ENCODE results near the gene VIL1. TPM values are rescaled to one million over a fixed set of nuclear protein-coding genes. Genes with fewer than 3 reads are reported as not detected.

The VIL1 gene
- under 1 TPM in 1 of 2 experiments, not detected in 1; 0.73 TPM for total RNA-seq

GRCh38 chr2:218418717-218419458 lies at the start of gene VIL1:
TSS of gene VIL1 (plus strand) at chr2:218419123. CDS start at chr2:218423779, 4,656 bp downstream.
- DNase-seq: no peak
- CTCF ChIA-PET: no interaction called here
- Mint-ChIP-seq H3K4me1 (no peaks in the 10 kb centered on the region), H3K27ac (no peak within 1 kb of the TSS), H3K9me3 (ENCODE audit: low read depth) (no peaks in the 10 kb centered on the region), H3K36me3 (no peaks in the 10 kb centered on the region), H3K27me3 (no peaks in the 10 kb centered on the region), H3K4me3 (no peak within 1 kb of the TSS)
- ATAC-seq: no peak

DNA sequence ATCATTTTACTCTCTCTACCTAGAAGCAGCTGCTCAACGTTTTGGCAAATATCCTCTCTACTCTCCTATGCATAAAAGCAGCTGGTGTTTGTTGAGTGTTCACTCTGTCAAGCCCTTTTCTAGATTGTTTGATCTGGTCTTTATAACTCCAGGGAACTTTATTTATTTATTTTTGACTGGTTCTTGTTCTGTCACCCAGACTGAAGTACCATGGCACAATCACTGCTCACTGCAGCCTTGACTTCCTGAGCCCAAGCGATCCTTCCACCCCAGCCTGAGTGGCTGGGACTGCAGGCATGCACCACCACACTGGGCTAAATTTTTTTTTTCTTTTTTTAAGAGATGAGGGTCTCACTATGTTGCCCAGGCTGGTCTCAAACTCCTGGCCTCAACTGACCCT lies 49.6 kb upstream of the VIL1 start:
- Mint-ChIP-seq H3K36me3 (peaks cover 2% of the 10 kb centered on the region), H3K4me3 (no peak overlapping the region), H3K27me3 (peaks cover 7% of the 10 kb centered on the region), H3K27ac (no peak overlapping the region), H3K4me1 (peaks cover 11% of the 10 kb centered on the region), H3K9me3 (ENCODE audit: low read depth) (no peaks in the 10 kb centered on the region)
- no peak for DNase-seq
- CTCF ChIA-PET: interaction anchor here (1.1 kb wide), 1 partner anchor 78 kb away, joined by 3 read pairs; no protein-coding TSS in a partner anchor
- ATAC-seq: no peak

- Mint-ChIP-seq H3K4me1 (peaks cover 11% of the 10 kb centered on the region), H3K9me3 (ENCODE audit: low read depth) (no peaks in the 10 kb centered on the region), H3K27me3 (peaks cover 7% of the 10 kb centered on the region), H3K36me3 (peaks cover 2% of the 10 kb centered on the region), H3K27ac (no peak overlapping the region), H3K4me3 (no peak overlapping the region)
- CTCF ChIA-PET: interaction anchor here (1.1 kb wide), 2 partner anchors 14 to 97 kb away, joined by 3 read pairs; partner anchors contain the start of gene CATIP
- no peak for ATAC-seq
- no peak for DNase-seq
These were observed 48.4 kb upstream of the VIL1 start for GRCh38 chr2:218370410-218371063.

DNA sequence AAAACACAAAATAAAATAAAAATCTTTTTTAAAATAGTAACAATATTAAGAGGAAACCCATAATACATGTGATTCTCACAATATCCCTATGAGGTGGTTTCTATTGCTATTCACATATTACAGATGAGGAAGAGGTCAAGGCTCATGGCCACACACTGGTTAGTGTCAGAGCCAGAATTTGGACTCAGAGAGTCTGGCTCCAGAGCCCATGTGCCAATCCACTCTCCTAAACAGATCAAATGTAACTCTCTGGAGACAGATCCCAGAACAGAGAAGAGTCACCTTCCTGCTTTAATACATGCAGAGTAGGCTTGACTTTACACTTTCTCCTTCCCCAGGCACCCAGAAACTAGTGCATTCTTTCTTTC lies 47.0 kb upstream of the VIL1 start:
- Mint-ChIP-seq H3K36me3 (peaks cover 2% of the 10 kb centered on the region), H3K4me1 (peaks cover 9% of the 10 kb centered on the region), H3K27ac (no peak overlapping the region), H3K27me3 (peaks cover 7% of the 10 kb centered on the region), H3K4me3 (no peak overlapping the region), H3K9me3 (ENCODE audit: low read depth) (no peaks in the 10 kb centered on the region)
- no peak for DNase-seq
- CTCF ChIA-PET: no interaction called here
- no peak for ATAC-seq

DNA sequence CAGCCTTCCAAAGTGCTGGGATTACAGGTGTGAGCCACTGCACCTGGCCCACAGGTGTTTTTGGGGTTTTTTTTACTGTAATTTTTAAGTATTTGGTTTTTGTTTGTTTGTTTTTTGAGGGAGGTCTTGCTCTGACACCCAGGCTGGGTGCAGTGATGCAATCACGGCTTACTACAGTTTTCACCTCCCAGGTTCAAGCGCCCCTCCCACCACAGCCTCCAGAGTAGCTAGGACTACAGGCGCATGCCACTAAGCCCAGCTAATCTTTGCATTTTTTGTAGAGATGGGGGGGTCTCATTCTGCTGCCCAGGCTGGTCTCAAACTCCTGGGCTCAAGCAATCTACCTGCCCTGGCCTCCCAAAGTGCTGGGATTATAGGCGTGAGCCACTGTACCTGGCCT lies 44.1 kb upstream of the VIL1 start:
- H3K36me3 Mint-ChIP-seq: no peaks in the 10 kb centered on the region
- no peaks in the 10 kb centered on the region for H3K9me3 Mint-ChIP-seq (ENCODE audit: low read depth)
- no peaks in the 10 kb centered on the region for H3K4me1 Mint-ChIP-seq
- H3K4me3 Mint-ChIP-seq: no peak overlapping the region
- H3K27me3 Mint-ChIP-seq: peaks cover 6% of the 10 kb centered on the region
- ATAC-seq: no peak
- CTCF ChIA-PET: interaction anchor here (0.9 kb wide), 1 partner anchor 76 kb away, joined by 3 read pairs; no protein-coding TSS in a partner anchor
- H3K27ac Mint-ChIP-seq: no peak overlapping the region
- no peak for DNase-seq

- no peak overlapping the region for H3K4me3 Mint-ChIP-seq
- no peaks in the 10 kb centered on the region for H3K9me3 Mint-ChIP-seq (ENCODE audit: low read depth)
- CTCF ChIA-PET: interaction anchor here (0.7 to 0.9 kb wide), 2 partner anchors 28 to 76 kb away, joined by 3 read pairs; no protein-coding TSS in a partner anchor
- no peak overlapping the region for H3K27ac Mint-ChIP-seq
- no peak for DNase-seq
- no peak for ATAC-seq
- H3K36me3 Mint-ChIP-seq: no peaks in the 10 kb centered on the region
- H3K27me3 Mint-ChIP-seq: peaks cover 6% of the 10 kb centered on the region
- no peaks in the 10 kb centered on the region for H3K4me1 Mint-ChIP-seq
These were observed 43.7 kb upstream of the VIL1 start for GRCh38 chr2:218375212-218375611.

- Mint-ChIP-seq H3K4me3 (no peak overlapping the region), H3K4me1 (no peaks in the 10 kb centered on the region), H3K36me3 (no peaks in the 10 kb centered on the region), H3K27me3 (peaks cover 6% of the 10 kb centered on the region), H3K27ac (no peak overlapping the region), H3K9me3 (ENCODE audit: low read depth) (no peaks in the 10 kb centered on the region)
- ATAC-seq: no peak
- no peak for DNase-seq
- CTCF ChIA-PET: no interaction called here
These were observed 40.9 kb upstream of the VIL1 start for GRCh38 chr2:218378053-218378452.

DNA sequence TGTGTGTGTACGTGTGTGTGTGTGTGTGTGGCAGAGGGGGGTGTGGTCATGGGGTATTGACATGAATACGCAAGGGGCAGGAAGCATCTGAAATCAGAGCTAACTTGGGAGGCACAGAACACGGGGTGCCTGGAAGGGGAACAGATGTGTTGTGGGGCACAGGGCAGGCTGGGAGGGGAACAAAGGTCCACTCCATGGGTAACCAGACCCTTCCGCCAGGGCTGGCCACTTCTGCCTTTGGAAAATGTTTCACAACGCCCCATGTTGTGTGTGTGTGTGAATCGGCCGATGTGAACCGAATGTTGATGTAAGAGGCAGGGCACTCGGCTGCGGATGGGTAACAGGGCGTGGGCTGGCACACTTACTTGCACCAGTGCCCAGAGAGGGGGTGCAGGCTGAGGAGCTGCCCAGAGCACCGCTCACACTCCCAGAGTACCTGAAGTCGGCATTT lies 37.0 kb upstream of the VIL1 start, which contains the start of gene SLC11A1:
SLC11A1 (plus strand) TSS at position 358 of the 451 bp plus-strand sequence. CDS start 96 bp downstream, outside the sequence.
- no peak within 1 kb of the TSS for H3K4me3 Mint-ChIP-seq
- peaks cover 10% of the 10 kb centered on the region for H3K27me3 Mint-ChIP-seq
- ATAC-seq: no peak
- DNase-seq: no peak
- no peaks in the 10 kb centered on the region for H3K9me3 Mint-ChIP-seq (ENCODE audit: low read depth)
- H3K36me3 Mint-ChIP-seq: no peaks in the 10 kb centered on the region
- no peaks in the 10 kb centered on the region for H3K4me1 Mint-ChIP-seq
- CTCF ChIA-PET: no interaction called here
- H3K27ac Mint-ChIP-seq: no peak within 1 kb of the TSS

DNA sequence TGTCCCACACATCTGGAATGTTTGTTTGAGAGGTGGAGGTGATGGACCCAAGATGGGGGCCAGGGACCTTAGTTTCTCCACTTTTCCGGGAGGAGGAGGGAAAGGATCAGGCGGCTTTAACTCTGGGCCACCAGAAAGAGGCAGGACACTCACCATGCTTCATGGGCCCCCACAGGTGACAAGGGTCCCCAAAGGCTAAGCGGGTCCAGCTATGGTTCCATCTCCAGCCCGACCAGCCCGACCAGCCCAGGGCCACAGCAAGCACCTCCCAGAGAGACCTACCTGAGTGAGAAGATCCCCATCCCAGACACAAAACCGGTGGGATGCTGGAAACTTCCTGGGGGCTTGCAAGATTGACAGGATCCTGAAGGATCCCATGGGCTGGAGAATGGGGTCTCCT lies 36.1 kb upstream of the VIL1 start:
- no peak overlapping the region for H3K4me3 Mint-ChIP-seq
- H3K27me3 Mint-ChIP-seq: peaks cover 15% of the 10 kb centered on the region
- ATAC-seq (no peak), DNase-seq (no peak)
- H3K27ac Mint-ChIP-seq: no peak overlapping the region
- CTCF ChIA-PET: interaction anchor here (1.4 kb wide), 1 partner anchor 112 kb away, joined by 4 read pairs; no protein-coding TSS in a partner anchor
- no peaks in the 10 kb centered on the region for H3K4me1 Mint-ChIP-seq
- H3K9me3 Mint-ChIP-seq (ENCODE audit: low read depth): no peaks in the 10 kb centered on the region
- no peaks in the 10 kb centered on the region for H3K36me3 Mint-ChIP-seq

- H3K9me3 Mint-ChIP-seq (ENCODE audit: low read depth): no peaks in the 10 kb centered on the region
- no peak overlapping the region for H3K4me3 Mint-ChIP-seq
- H3K36me3 Mint-ChIP-seq: no peaks in the 10 kb centered on the region
- ATAC-seq (no peak), DNase-seq (no peak)
- H3K27me3 Mint-ChIP-seq: peaks cover 10% of the 10 kb centered on the region
- no peak overlapping the region for H3K27ac Mint-ChIP-seq
- no peaks in the 10 kb centered on the region for H3K4me1 Mint-ChIP-seq
- CTCF ChIA-PET: interaction anchor here (1.4 kb wide), 2 partner anchors 10 to 113 kb away, joined by 4 to 6 read pairs; no protein-coding TSS in a partner anchor
These were observed 34.9 kb upstream of the VIL1 start for GRCh38 chr2:218383892-218384519.

GRCh38 chr2:218384975-218385374 lies 33.9 kb upstream of the VIL1 start:
- no peak for ATAC-seq

DNA sequence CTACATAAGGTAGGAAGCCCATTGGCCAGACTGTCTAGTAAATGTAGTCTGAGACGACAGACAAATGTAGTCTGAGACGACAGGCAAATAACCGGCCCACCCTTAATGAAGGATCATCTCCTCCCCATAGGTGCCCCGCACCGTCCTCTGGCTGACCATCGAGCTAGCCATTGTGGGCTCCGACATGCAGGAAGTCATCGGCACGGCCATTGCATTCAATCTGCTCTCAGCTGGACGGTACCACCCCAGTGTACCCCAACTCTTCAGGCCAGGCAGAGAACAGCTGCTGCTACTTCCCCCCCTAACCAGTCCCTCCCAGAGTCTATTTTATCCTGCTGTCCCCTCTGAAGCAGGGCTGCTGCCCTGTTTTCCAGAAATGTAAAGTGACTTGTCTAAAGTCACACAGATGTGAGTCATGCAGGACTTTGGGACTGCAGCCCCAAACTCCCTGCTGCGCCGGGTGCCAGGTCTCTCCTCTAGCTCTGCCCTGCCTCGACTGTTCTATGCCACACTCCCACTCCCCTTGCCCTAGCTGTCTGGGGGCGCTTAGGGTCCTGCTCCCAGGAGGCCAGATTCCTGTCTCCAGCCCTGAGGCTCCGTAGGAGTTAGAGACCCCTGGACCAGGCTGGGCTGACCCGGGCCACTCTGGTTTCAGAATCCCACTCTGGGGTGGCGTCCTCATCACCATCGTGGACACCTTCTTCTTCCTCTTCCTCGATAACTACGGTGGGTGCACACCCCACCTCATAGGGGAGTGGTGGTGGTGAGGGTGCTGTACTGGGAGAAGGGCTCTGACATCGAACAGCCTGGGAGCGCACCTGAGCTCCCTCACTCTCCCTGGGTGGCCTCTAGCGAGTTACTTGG lies 32.2 kb upstream of the VIL1 start:
- no peaks in the 10 kb centered on the region for H3K36me3 Mint-ChIP-seq
- H3K4me1 Mint-ChIP-seq: no peaks in the 10 kb centered on the region
- H3K4me3 Mint-ChIP-seq: no peak overlapping the region
- CTCF ChIA-PET: interaction anchor here (1.4 kb wide), 1 partner anchor 9 kb away, joined by 4 read pairs; no protein-coding TSS in a partner anchor
- H3K9me3 Mint-ChIP-seq (ENCODE audit: low read depth): no peaks in the 10 kb centered on the region
- ATAC-seq (no peak), DNase-seq (no peak)
- H3K27ac Mint-ChIP-seq: no peak overlapping the region
- H3K27me3 Mint-ChIP-seq: peaks cover 9% of the 10 kb centered on the region

More at GRCh38 chr2:218384975-218385374, 33.9 kb upstream of the VIL1 start:
- Mint-ChIP-seq H3K27ac (no peak overlapping the region), H3K4me3 (no peak overlapping the region), H3K9me3 (ENCODE audit: low read depth) (no peaks in the 10 kb centered on the region), H3K4me1 (no peaks in the 10 kb centered on the region), H3K27me3 (peaks cover 9% of the 10 kb centered on the region), H3K36me3 (no peaks in the 10 kb centered on the region)
- no peak for DNase-seq
- CTCF ChIA-PET: interaction anchor here (0.6 to 1.4 kb wide), 2 partner anchors 9 to 29 kb away, joined by 3 to 6 read pairs; no protein-coding TSS in a partner anchor

Measured in activated CD8-positive, alpha-beta memory T cell treated with anti-CD3 and anti-CD28 coated beads, Interleukin-2, amount 10 ng/mL, durations not matched to agents 7 days and 5 days (primary cell).